Calu3 (cell line): Measurements from ENCODE around the gene DDX18. TPM values are rescaled to one million over a fixed set of nuclear protein-coding genes. Genes with fewer than 3 reads are reported as not detected.
"Not testable (repeated sequence)": the region's sequence is repeated elsewhere in the genome, so short reads cannot be mapped to it uniquely, and the experiment has no call there.

Experiments used
- BruUV-seq: library from RNA; stranded (reverse); fragments of 400-500 nt; replicated peaks from 2 replicates; lab custom pipeline; 2021; lab: Mats Ljungman, UMichigan
- CTCF ChIA-PET: fragments of 300-600 bp; sonication (Branson Sonifier 250); formaldehyde crosslinking; loops from one replicate; lab custom pipeline; 2022; ENCODE audit warnings: antibody characterized with exemption; lab: Charles Lee
- DNase-seq: peaks from one replicate; pipeline ENCODE4 v3.0.0; 2022
- H3K27ac Mint-ChIP-seq: one replicate; pipeline ENCODE4 v1.8.0; 2022; ENCODE audit warnings: mixed read lengths; ENCODE audit not compliant: unreplicated experiment
- H3K27me3 Mint-ChIP-seq: one replicate; pipeline ENCODE4 v1.8.0; 2022; ENCODE audit warnings: mixed read lengths; ENCODE audit not compliant: unreplicated experiment
- H3K36me3 Mint-ChIP-seq: one replicate; pipeline ENCODE4 v1.8.0; 2022; ENCODE audit warnings: mild to moderate bottlenecking, moderate library complexity, mixed read lengths; ENCODE audit not compliant: insufficient read depth, unreplicated experiment
- H3K4me1 Mint-ChIP-seq: one replicate; pipeline ENCODE4 v1.8.0; 2022; ENCODE audit warnings: mild to moderate bottlenecking, low read depth, mixed read lengths; ENCODE audit not compliant: unreplicated experiment
- H3K4me3 Mint-ChIP-seq: one replicate; pipeline ENCODE4 v1.8.0; 2022; ENCODE audit warnings: mild to moderate bottlenecking, low read depth, moderate library complexity, mixed read lengths; ENCODE audit not compliant: unreplicated experiment
- H3K9me3 Mint-ChIP-seq: one replicate; pipeline ENCODE4 v1.8.0; 2022; ENCODE audit warnings: low read depth, mixed read lengths; ENCODE audit not compliant: unreplicated experiment
- intact Hi-C: fragments of 100-400 bp; cut with micrococcal nuclease; formaldehyde crosslinking; loops from one replicate; pipeline ENCODE4 v1.10.0; 2022; ENCODE audit not compliant: unreplicated experiment
- total RNA-seq: library from RNA; stranded (reverse); gene quantifications from 2 replicates; pipeline ENCODE4 v1.2.3, GENCODE V29; 2022
- TF ChIP-seq, protein P1 (sequence below): fragments of 200-600 bp; IDR thresholded peaks from one replicate; pipeline ENCODE4 v1.8.0; 2022; ENCODE audit warnings: antibody characterized with exemption; ENCODE audit not compliant: unreplicated experiment

The DDX18 gene
- total RNA-seq, 1 experiment from 2014 or later, result 114 TPM

- peaks cover 4% of the 10 kb centered on the region for H3K9me3 Mint-ChIP-seq
- TF ChIP-seq, protein P1, sequence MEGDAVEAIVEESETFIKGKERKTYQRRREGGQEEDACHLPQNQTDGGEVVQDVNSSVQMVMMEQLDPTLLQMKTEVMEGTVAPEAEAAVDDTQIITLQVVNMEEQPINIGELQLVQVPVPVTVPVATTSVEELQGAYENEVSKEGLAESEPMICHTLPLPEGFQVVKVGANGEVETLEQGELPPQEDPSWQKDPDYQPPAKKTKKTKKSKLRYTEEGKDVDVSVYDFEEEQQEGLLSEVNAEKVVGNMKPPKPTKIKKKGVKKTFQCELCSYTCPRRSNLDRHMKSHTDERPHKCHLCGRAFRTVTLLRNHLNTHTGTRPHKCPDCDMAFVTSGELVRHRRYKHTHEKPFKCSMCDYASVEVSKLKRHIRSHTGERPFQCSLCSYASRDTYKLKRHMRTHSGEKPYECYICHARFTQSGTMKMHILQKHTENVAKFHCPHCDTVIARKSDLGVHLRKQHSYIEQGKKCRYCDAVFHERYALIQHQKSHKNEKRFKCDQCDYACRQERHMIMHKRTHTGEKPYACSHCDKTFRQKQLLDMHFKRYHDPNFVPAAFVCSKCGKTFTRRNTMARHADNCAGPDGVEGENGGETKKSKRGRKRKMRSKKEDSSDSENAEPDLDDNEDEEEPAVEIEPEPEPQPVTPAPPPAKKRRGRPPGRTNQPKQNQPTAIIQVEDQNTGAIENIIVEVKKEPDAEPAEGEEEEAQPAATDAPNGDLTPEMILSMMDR, result no peak
- H3K27me3 Mint-ChIP-seq, result no peaks in the 10 kb centered on the region
- H3K4me3 Mint-ChIP-seq, result no peak overlapping the region
- H3K36me3 Mint-ChIP-seq, result no peaks in the 10 kb centered on the region
- H3K27ac Mint-ChIP-seq, result no peak overlapping the region
- no peaks in the 10 kb centered on the region for H3K4me1 Mint-ChIP-seq
- no peak for DNase-seq
- CTCF ChIA-PET, result interaction anchor here (0.6 kb wide), 1 partner anchor 449 kb away, joined by 4 read pairs; no protein-coding TSS in a partner anchor
- no TSS peak for BruUV-seq
- intact Hi-C loops, result loop anchor here (10.0 kb wide), 1 partner anchor 1275 kb away; no protein-coding TSS in a partner anchor
Observed at GRCh38 chr2:117789505-117789904, 25.0 kb upstream of the DDX18 start.

DNA sequence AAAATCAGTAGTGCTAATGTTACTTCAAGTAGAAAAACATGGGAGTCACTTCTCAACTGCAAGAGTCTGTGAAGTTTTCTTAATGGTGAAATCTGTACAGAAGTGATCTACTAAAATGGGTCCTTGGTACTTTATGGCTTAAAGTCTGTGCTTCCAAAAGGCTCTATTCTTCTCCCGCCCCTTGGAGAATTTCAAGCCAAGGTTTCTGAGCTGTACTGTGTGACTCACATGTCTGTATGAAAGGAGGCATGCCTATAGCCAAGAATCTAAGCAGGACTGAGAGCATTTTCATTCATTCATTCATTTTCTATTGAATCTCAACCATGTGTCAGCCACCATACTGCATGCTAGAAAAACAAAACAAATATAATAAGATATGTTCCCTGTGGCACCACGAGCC is 19.8 kb upstream of the DDX18 start:
- CTCF ChIA-PET, result interaction anchor here (0.9 kb wide), 1 partner anchor 20 kb away, joined by 3 read pairs; the partner anchor contains the start of gene DDX18
- no peak for DNase-seq
- Mint-ChIP-seq H3K9me3 (peaks cover 4% of the 10 kb centered on the region), H3K4me1 (no peaks in the 10 kb centered on the region), H3K36me3 (no peaks in the 10 kb centered on the region), H3K27ac (no peak overlapping the region), H3K4me3 (no peak overlapping the region), H3K27me3 (no peaks in the 10 kb centered on the region)
- intact Hi-C loops, result no loop called here
- no TSS peak for BruUV-seq
- TF ChIP-seq, protein P1, result no peak

DNA sequence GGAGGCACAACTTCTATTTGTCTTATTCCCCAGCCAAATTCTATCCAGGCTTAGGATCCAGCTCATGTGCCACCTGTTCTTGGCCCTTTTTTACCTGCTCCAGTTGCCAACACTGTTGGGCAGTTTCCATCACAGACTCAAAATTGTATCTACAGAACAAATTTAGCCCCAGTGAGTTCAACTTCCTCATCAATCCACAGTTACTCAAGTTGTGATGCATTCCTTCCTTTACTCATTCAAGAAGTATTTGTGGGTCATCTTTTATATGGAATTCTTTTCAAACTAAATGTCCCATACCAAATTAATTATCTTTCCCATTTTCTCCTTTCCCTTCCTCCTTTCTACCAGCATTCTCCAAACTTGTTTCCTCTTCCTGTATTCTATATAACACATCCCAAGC is 12.7 kb upstream of the DDX18 start:
- no peak for DNase-seq
- CTCF ChIA-PET, result no interaction called here
- Mint-ChIP-seq H3K9me3 (no peaks in the 10 kb centered on the region), H3K27ac (no peak overlapping the region), H3K27me3 (peaks cover 21% of the 10 kb centered on the region), H3K36me3 (no peaks in the 10 kb centered on the region), H3K4me1 (no peaks in the 10 kb centered on the region), H3K4me3 (no peak overlapping the region)
- no TSS peak for BruUV-seq
- TF ChIP-seq, protein P1, result no peak
- intact Hi-C loops, result no loop called here

DNA sequence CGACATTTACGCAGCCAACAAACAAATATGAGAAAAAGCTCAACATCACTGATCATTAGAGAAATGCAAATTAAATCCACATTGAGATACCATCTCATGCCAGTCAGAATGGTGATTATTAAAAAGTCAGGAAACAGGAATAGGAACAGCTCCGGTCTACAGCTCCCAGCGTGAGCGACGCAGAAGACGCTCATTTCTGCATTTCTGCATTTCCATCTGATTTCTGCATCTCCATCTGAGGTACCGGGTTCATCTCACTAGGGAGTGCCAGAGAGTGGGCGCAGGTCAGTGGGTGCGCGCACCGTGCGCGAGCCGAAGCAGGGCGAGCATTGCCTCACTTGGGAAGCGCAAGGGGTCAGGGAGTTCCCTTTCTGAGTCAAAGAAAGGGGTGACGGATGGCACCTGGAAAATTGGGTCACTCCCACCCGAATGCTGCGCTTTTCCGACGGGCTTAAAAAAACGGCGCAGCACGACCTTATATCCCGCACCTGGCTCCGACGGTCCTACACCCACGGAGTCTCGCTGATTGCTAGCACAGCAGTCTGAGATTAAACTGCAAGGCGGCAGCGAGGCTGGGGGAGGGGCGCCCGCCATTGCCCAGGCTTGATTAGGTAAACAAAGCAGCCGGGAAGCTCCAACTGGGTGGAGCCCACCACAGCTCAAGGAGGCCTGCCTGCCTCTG is 10.7 kb upstream of the DDX18 start:
- H3K4me3 Mint-ChIP-seq, H3K9me3 Mint-ChIP-seq, H3K4me1 Mint-ChIP-seq, CTCF ChIA-PET, DNase-seq, BruUV-seq, H3K27ac Mint-ChIP-seq, H3K36me3 Mint-ChIP-seq, intact Hi-C loops: not testable (repeated sequence)
- peaks cover 21% of the 10 kb centered on the region for H3K27me3 Mint-ChIP-seq

- H3K27ac Mint-ChIP-seq, result no peak overlapping the region
- H3K4me3 Mint-ChIP-seq, result no peak overlapping the region
- no TSS peak for BruUV-seq
Observed at GRCh38 chr2:117812443-117812842, 2.0 kb upstream of the DDX18 start.

More at GRCh38 chr2:117812443-117812842, 2.0 kb upstream of the DDX18 start:
- Mint-ChIP-seq H3K9me3 (no peaks in the 10 kb centered on the region), H3K27me3 (no peaks in the 10 kb centered on the region), H3K4me1 (peaks cover 5% of the 10 kb centered on the region), H3K36me3 (peaks cover 23% of the 10 kb centered on the region)
- TF ChIP-seq, protein P1, result no peak
- no peak for DNase-seq
- CTCF ChIA-PET, result no interaction called here
- intact Hi-C loops, result loop anchor here (10.0 kb wide), 3 partner anchors 142 to 1052 kb away; no protein-coding TSS in a partner anchor
